Suprapubic skin (tissue), 3 donors: ENCODE results near the gene EYA2.

ENCODE experiments used
- CTCF ChIP-seq, 2 donors: fragments of 200-600 bp in 1 of 2; fragments of 450-650 bp in 1 of 2; sonication (generic) in 1 of 2; IDR thresholded peaks; one replicate each; pipeline ENCODE4 v1.5.1; 2016 to 2019; ENCODE audit warnings: antibody characterized with exemption in 2 of 2, mild to moderate bottlenecking in 1 of 2, moderate library complexity in 1 of 2
- EP300 ChIP-seq: sonication (generic); formaldehyde crosslinking; IDR thresholded peaks from one replicate; pipeline ENCODE4 v1.6.1; 2017; ENCODE audit warnings: antibody characterized with exemption
- POLR2A ChIP-seq, 2 donors: fragments of 450-650 bp; IDR thresholded peaks; one replicate each; pipeline ENCODE4 v1.6.1; 2017; ENCODE audit warnings: antibody characterized with exemption in 2 of 2, mild to moderate bottlenecking in 2 of 2, moderate library complexity in 2 of 2

GRCh38 chr20:47210470-47210869 is 315.8 kb downstream of the EYA2 start:
- TF ChIP-seq CTCF (IDR thresholded peaks at IDR 0.05) (no peak), EP300 (no peak), POLR2A (IDR thresholded peaks at IDR 0.05) (no peak)
